DOHH2 (cell line): ENCODE data around the gene FBLN2.

ENCODE experiments used
- H3F3A ChIP-seq: fragments of 200-600 bp; sonication (generic), shearing (Covaris generic); 2 replicates; pipeline ENCODE4 v1.6.0; 2016; ENCODE audit warnings: antibody characterized with exemption, mild to moderate bottlenecking; ENCODE audit not compliant: control insufficient read depth, insufficient read depth
- H3K27ac ChIP-seq: fragments of 200-600 bp; sonication (generic); 2 replicates; pipeline ENCODE4 v1.5.1; 2014; ENCODE audit warnings: low read depth, mild to moderate bottlenecking, low read length, moderate library complexity
- H3K27me3 ChIP-seq: fragments of 200-600 bp; sonication (generic); 2 replicates; pipeline ENCODE4 v1.6.1; 2014; ENCODE audit warnings: mild to moderate bottlenecking, low read length, mixed read lengths; ENCODE audit not compliant: control insufficient read depth
- H3K36me3 ChIP-seq: fragments of 200-600 bp; sonication (generic); 2 replicates; pipeline ENCODE4 v1.6.1; 2014; ENCODE audit warnings: mild to moderate bottlenecking, low read length, moderate library complexity, mixed read lengths; ENCODE audit not compliant: control insufficient read depth
- H3K4me1 ChIP-seq: fragments of 200-600 bp; sonication (generic); 2 replicates; pipeline ENCODE4 v1.6.1; 2014; ENCODE audit warnings: mild to moderate bottlenecking, low read length, mixed read lengths; ENCODE audit not compliant: control insufficient read depth
- H3K4me2 ChIP-seq: fragments of 200-600 bp; sonication (generic); 2 replicates; pipeline ENCODE4 v1.6.0; 2014; ENCODE audit warnings: mild to moderate bottlenecking, low read length, moderate library complexity
- H3K4me3 ChIP-seq: fragments of 200-600 bp; sonication (generic); 2 replicates; pipeline ENCODE4 v1.5.1; 2014; ENCODE audit warnings: mild to moderate bottlenecking, low read length, mixed read lengths
- H3K79me2 ChIP-seq: fragments of 200-600 bp; sonication (generic); 2 replicates; pipeline ENCODE4 v1.6.1; 2014; ENCODE audit warnings: mild to moderate bottlenecking, low read length, mixed read lengths; ENCODE audit not compliant: control insufficient read depth
- H3K9me2 ChIP-seq: fragments of 200-600 bp; sonication (generic); replicated peaks from 2 replicates; pipeline ENCODE4 v1.6.1; 2014; ENCODE audit warnings: mild to moderate bottlenecking, low read length, mixed read lengths; ENCODE audit not compliant: control insufficient read depth
- H3K9me3 ChIP-seq: fragments of 200-600 bp; sonication (generic); 2 replicates; pipeline ENCODE4 v1.6.1; 2014; ENCODE audit warnings: antibody characterized with exemption, low read length, mixed read lengths; ENCODE audit not compliant: control insufficient read depth, insufficient read depth
- H4K20me1 ChIP-seq: fragments of 200-600 bp; sonication (generic); 2 replicates; pipeline ENCODE4 v1.6.0; 2014; ENCODE audit warnings: low read depth, mild to moderate bottlenecking, antibody characterized with exemption, low read length, moderate library complexity; ENCODE audit not compliant: control insufficient read depth, insufficient read depth
- CTCF ChIP-seq: fragments of 200-600 bp; sonication (generic); IDR thresholded peaks from one replicate; pipeline ENCODE4 v1.5.1; 2014; ENCODE audit warnings: antibody characterized with exemption, mild to moderate bottlenecking, low read depth, low read length; ENCODE audit not compliant: poor library complexity, severe bottlenecking
- EZH2phosphoT487 ChIP-seq: fragments of 200-600 bp; sonication (generic); IDR thresholded peaks from 2 replicates; pipeline ENCODE4 v1.6.1; 2017; ENCODE audit warnings: borderline replicate concordance, mild to moderate bottlenecking, antibody characterized with exemption, low read length, moderate library complexity, mixed read lengths

Gene FBLN2

GRCh38 chr3:13555753-13556152 lies 6.8 kb downstream of the FBLN2 start:
- Histone ChIP-seq H3K79me2 (no peaks in the 10 kb centered on the region), H3F3A (no peaks in the 10 kb centered on the region), H3K27ac (no peak overlapping the region), H3K4me3 (no peak overlapping the region), H3K27me3 (peaks cover 11% of the 10 kb centered on the region), H3K4me1 (no peaks in the 10 kb centered on the region), H3K4me2 (no peak overlapping the region), H3K9me3 (no peaks in the 10 kb centered on the region), H4K20me1 (no peaks in the 10 kb centered on the region), H3K9me2 (no peaks in the 10 kb centered on the region), H3K36me3 (no peaks in the 10 kb centered on the region)
- no peak for TF ChIP-seq EZH2phosphoT487

DNA sequence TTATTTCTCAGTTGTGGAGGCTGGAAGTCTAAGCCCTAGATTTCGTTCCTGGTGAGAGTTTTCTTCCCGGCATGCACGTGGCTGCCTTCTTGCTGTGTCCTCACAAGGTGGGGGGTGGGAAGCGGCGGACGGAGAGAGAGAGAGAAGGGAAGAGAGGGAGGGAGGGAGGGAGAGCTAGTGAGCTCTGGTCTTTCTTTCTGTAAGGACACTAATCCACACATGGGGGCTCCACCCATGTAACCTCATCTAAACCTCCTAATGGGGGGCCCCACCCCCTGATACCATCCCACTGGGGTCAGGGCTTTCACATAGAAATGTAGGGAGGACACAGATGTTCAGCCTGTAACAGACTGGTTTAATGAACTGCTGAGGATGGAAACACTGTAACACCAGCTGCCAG lies 7.3 kb downstream of the FBLN2 start:
- TF ChIP-seq CTCF = no peak
- TF ChIP-seq EZH2phosphoT487 = no peak
- H3K4me1 ChIP-seq = no peaks in the 10 kb centered on the region
- no peaks in the 10 kb centered on the region for H3K9me2 ChIP-seq
- H3K27me3 ChIP-seq = peaks cover 11% of the 10 kb centered on the region
- H3F3A ChIP-seq = no peaks in the 10 kb centered on the region
- H3K4me2 ChIP-seq = no peak overlapping the region
- no peak overlapping the region for H3K4me3 ChIP-seq
- H3K36me3 ChIP-seq = no peaks in the 10 kb centered on the region
- no peaks in the 10 kb centered on the region for H3K79me2 ChIP-seq
- H3K9me3 ChIP-seq = no peaks in the 10 kb centered on the region
- H3K27ac ChIP-seq = no peak overlapping the region
- no peaks in the 10 kb centered on the region for H4K20me1 ChIP-seq

DNA sequence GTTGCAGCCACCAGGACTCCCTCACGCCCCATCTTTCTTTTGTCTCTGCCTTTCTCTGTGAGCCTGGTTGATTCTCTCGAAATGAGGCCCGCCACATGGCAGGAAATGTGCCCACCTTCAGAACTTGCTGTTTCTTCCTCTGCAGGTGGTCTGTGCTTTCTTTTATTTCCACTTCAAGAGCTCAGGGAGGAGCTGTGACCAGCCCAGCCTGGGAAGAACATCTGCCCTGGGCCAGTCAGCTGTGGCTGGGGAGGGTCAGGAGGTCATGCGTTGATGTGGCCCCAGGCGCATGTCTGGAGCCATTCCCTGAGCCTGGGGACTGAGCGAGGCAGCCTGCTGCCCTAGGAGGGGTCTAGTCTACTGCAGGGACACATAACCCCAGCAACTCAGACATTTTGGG lies 8.0 kb downstream of the FBLN2 start:
- H3K36me3 ChIP-seq = no peaks in the 10 kb centered on the region
- no peak overlapping the region for H3K4me3 ChIP-seq
- TF ChIP-seq CTCF (no peak), EZH2phosphoT487 (no peak)
- H3K79me2 ChIP-seq = no peaks in the 10 kb centered on the region
- H3K27ac ChIP-seq = no peak overlapping the region
- H4K20me1 ChIP-seq = no peaks in the 10 kb centered on the region
- H3K9me2 ChIP-seq = no peaks in the 10 kb centered on the region
- H3K4me1 ChIP-seq = no peaks in the 10 kb centered on the region
- H3K4me2 ChIP-seq = no peak overlapping the region
- no peaks in the 10 kb centered on the region for H3F3A ChIP-seq
- H3K9me3 ChIP-seq = no peaks in the 10 kb centered on the region
- H3K27me3 ChIP-seq = peaks cover 11% of the 10 kb centered on the region

DNA sequence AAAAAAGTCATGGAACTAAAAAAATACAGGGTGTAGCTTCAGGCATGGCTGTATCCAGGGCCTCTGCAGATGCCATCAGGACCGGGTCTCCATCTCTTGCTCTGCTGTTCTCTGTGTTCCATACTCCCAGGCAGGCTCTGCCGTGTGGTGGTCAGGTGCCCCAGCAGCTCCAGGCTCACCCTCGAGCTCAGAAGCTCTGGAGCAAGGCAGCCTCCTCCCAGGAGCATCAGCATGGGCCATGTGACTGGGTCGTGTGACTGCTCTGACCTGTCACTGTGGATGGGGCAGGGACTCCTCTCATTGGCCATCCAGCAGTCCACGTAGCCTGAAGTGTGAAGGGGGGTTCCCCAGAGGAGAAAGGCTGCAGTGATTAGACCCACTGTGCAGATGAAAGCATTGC lies 8.5 kb downstream of the FBLN2 start:
- no peaks in the 10 kb centered on the region for H3F3A ChIP-seq
- H3K4me1 ChIP-seq = no peaks in the 10 kb centered on the region
- H3K9me3 ChIP-seq = no peaks in the 10 kb centered on the region
- no peaks in the 10 kb centered on the region for H4K20me1 ChIP-seq
- no peaks in the 10 kb centered on the region for H3K9me2 ChIP-seq
- no peak for TF ChIP-seq EZH2phosphoT487
- no peak for TF ChIP-seq CTCF
- no peaks in the 10 kb centered on the region for H3K79me2 ChIP-seq
- no peaks in the 10 kb centered on the region for H3K36me3 ChIP-seq
- no peak overlapping the region for H3K4me3 ChIP-seq
- H3K27ac ChIP-seq = no peak overlapping the region
- no peak overlapping the region for H3K4me2 ChIP-seq
- peaks cover 11% of the 10 kb centered on the region for H3K27me3 ChIP-seq
